DND-41 (cell line): ENCODE results near the gene CENPB.
"Not testable (repeated sequence)": the region's sequence is repeated elsewhere in the genome, so short reads cannot be mapped to it uniquely, and the experiment has no call there.

Experiments used
- ATAC-seq: fragments of 200-7000 bp; cut with Tn5 transposase; 3 replicates; pipeline ENCODE4 v1.9.1; 2021; ENCODE audit warnings: low read depth; ENCODE audit not compliant: insufficient read depth
- DNase-seq: peaks from one replicate; pipeline ENCODE4 v3.0.0-alpha.2; 2020
- H2AFZ ChIP-seq: 2 replicates; pipeline ENCODE4 v1.6.0; 2012; ENCODE audit warnings: low read depth, low read length
- H3K27ac ChIP-seq: 2 replicates; pipeline ENCODE4 v1.5.1; 2012; ENCODE audit warnings: low read length, inconsistent platforms
- H3K27me3 ChIP-seq: fragments of 200-600 bp; sonication (generic); 2 replicates; pipeline ENCODE4 v1.6.0; 2012; ENCODE audit warnings: low read length, mild to moderate bottlenecking, inconsistent platforms; ENCODE audit not compliant: insufficient read depth, poor library complexity
- H3K36me3 ChIP-seq: 2 replicates; pipeline ENCODE4 v1.5.1; 2012; ENCODE audit warnings: low read length, inconsistent platforms; ENCODE audit not compliant: insufficient read depth
- H3K4me1 ChIP-seq: 2 replicates; pipeline ENCODE4 v1.5.1; 2012; ENCODE audit warnings: mild to moderate bottlenecking, low read length; ENCODE audit not compliant: insufficient read depth
- H3K4me2 ChIP-seq: 2 replicates; pipeline ENCODE4 v1.6.0; 2012; ENCODE audit warnings: mild to moderate bottlenecking, moderate library complexity, low read length, inconsistent platforms; ENCODE audit not compliant: insufficient read depth
- H3K4me3 ChIP-seq, 2 experiments: fragments of 200-600 bp in 1 of 2; shearing (Covaris generic) in 1 of 2; 2 replicates each; pipeline ENCODE4 v1.5.1; 2012 to 2016; ENCODE audit warnings: inconsistent platforms in 2 of 2, low read length in 2 of 2, mild to moderate bottlenecking in 2 of 2, low read depth in 1 of 2, moderate library complexity in 1 of 2
- H3K79me2 ChIP-seq: 2 replicates; pipeline ENCODE4 v1.6.0; 2012; ENCODE audit warnings: low read length, inconsistent platforms; ENCODE audit not compliant: insufficient read depth
- H3K9ac ChIP-seq: 2 replicates; pipeline ENCODE4 v1.6.0; 2012; ENCODE audit warnings: low read depth, mild to moderate bottlenecking, inconsistent platforms, low read length, moderate library complexity
- H3K9me3 ChIP-seq: 2 replicates; pipeline ENCODE4 v1.5.1; 2012; ENCODE audit warnings: low read length, moderate library complexity, mild to moderate bottlenecking, inconsistent platforms; ENCODE audit not compliant: insufficient read depth, severe bottlenecking
- H4K20me1 ChIP-seq: 2 replicates; pipeline ENCODE4 v1.6.0; 2012; ENCODE audit warnings: low read length; ENCODE audit not compliant: insufficient read depth
- CTCF ChIP-seq: IDR thresholded peaks from 2 replicates; pipeline ENCODE4 v1.5.1; 2012; ENCODE audit warnings: borderline replicate concordance, low read length, moderate library complexity, mild to moderate bottlenecking; ENCODE audit not compliant: poor library complexity, severe bottlenecking; ENCODE audit errors: extremely low read depth
- EZH2 ChIP-seq: IDR thresholded peaks from 3 replicates; pipeline ENCODE4 v1.6.1; 2012; ENCODE audit warnings: borderline replicate concordance, low read depth, mild to moderate bottlenecking, moderate library complexity, low read length, inconsistent platforms; ENCODE audit not compliant: severe bottlenecking

Gene CENPB

GRCh38 chr20:3795511-3796468, 9.2 kb upstream of the CENPB start, which contains the start of gene CDC25B:
CDC25B (plus strand) TSS chr20:3796310; CDS start chr20:3796532, 222 bp downstream.
- Histone ChIP-seq H3K27me3 (no peaks in the 10 kb centered on the region), H3K9me3 (no peaks in the 10 kb centered on the region), H3K36me3 (peaks cover 43% of the 10 kb centered on the region), H3K4me2 (peak within 1 kb of the TSS; percentile 84), H4K20me1 (peaks cover 16% of the 10 kb centered on the region), H3K4me1 (peaks cover 61% of the 10 kb centered on the region), H3K79me2 (peaks cover 58% of the 10 kb centered on the region), H3K9ac (peak within 1 kb of the TSS; percentile 91), H2AFZ (peak within 1 kb of the TSS; percentile 98), H3K27ac (peak within 1 kb of the TSS; percentile 99), H3K4me3 (peak within 1 kb of the TSS; percentile 70 to 83)
- TF ChIP-seq EZH2 (no peak), CTCF (peak; percentile 52)
- peak; percentile 98 for DNase-seq
- ATAC-seq, result peak; percentile 86

DNA sequence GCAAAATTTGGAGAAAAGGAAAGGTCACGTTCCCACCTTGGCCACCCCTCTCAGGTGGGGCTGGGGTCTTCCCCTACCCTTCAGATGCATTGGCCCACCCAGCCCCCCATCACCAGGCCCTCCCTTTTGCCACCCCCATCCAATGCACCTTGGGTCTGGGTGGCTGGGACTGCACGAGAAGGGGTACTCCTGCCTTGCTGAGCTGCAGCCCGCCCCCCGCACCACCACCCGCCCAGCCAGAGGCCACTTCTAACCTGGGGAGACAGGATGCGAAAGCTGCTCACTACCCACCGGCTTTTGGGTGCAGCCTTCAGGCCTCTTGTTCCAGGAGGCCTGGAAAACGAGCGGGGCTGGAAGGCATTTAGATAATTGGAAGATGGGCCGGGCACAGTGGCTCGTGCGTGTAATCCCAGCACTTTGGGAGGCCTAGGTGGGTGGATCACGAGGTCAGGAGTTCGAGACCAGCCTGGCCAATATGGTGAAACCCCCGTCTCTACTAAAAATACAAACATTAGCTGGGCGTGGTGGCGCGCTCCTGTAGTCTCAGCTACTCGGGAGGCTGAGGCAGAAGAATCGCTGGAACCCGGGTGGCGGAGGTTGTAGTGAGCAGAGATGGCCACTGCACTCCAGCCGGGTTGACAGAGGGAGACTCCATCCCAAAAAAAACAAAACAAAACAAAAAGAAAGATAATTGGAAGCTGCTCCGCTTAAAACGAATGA, 8.3 kb upstream of the CENPB start:
- peak overlapping the region; percentile 57 to 83; a peak in 3 of 4 replicates for H3K4me3 ChIP-seq
- H3K4me2 ChIP-seq, result peak overlapping the region; percentile 84

DNA sequence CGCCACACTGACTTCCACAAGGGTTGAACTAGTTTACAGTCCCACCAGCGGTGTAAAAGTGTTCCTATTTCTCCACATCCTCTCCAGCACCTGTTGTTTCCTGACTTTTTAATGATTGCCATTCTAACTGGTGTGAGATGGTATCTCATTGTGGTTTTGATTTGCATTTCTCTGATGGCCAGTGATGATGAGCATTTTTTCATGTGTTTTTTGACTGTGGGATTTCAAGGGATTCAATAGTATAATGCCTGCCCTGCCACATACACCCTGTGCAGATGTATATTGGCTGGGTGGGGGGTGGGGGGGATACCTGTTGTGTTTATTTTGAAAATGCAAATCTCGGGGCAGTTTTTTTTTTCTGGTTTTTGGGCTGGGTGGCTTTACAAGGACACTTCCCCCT, 7.6 kb upstream of the CENPB start:
- not testable (repeated sequence) for ATAC-seq, H4K20me1 ChIP-seq, H3K27me3 ChIP-seq, DNase-seq, H2AFZ ChIP-seq, H3K4me2 ChIP-seq, H3K9me3 ChIP-seq, H3K4me3 ChIP-seq, H3K27ac ChIP-seq, H3K9ac ChIP-seq
- Histone ChIP-seq H3K36me3 (peaks cover 27% of the 10 kb centered on the region), H3K79me2 (peaks cover 45% of the 10 kb centered on the region), H3K4me1 (peaks cover 47% of the 10 kb centered on the region)

More for the DNA sequence above, 8.3 kb upstream of the CENPB start:
- no peak for ATAC-seq
- peak overlapping the region; percentile 91 for H3K9ac ChIP-seq
- H3K9me3 ChIP-seq, result no peaks in the 10 kb centered on the region
- no peak for DNase-seq
- H3K27me3 ChIP-seq, result no peaks in the 10 kb centered on the region
- peaks cover 51% of the 10 kb centered on the region for H3K79me2 ChIP-seq
- no peak for TF ChIP-seq CTCF
- no peak for TF ChIP-seq EZH2
- H2AFZ ChIP-seq, result peak overlapping the region; percentile 98
- H3K4me1 ChIP-seq, result peaks cover 53% of the 10 kb centered on the region
- peaks cover 34% of the 10 kb centered on the region for H3K36me3 ChIP-seq
- peak overlapping the region; percentile 99 for H3K27ac ChIP-seq
- peaks cover 9% of the 10 kb centered on the region for H4K20me1 ChIP-seq

DNA sequence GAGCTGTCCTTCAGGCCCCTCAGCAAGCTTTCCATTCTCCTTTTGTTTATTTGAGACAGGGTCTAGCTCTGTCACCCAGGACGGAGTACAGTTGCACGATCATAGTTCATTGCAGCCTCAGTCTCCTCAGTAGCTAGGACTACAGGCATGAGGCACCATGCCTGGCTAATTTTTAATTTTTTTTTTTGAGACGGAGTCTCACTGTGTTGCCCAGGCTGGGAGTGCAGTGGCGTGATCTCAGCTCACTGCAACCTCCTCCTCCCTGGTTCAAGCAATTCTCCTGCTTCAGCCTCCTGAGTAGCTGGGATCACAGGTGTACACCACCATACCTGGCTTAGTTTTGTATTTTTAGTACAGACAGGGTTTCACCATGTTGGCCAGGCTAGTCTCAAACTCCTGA, 2.7 kb upstream of the CENPB start:
- H3K4me3 ChIP-seq, H3K9me3 ChIP-seq, H3K4me2 ChIP-seq, H3K27ac ChIP-seq, DNase-seq, ATAC-seq, H3K27me3 ChIP-seq, H2AFZ ChIP-seq: not testable (repeated sequence)
- Histone ChIP-seq H3K79me2 (peaks cover 42% of the 10 kb centered on the region), H3K4me1 (peaks cover 45% of the 10 kb centered on the region), H3K36me3 (peaks cover 15% of the 10 kb centered on the region), H4K20me1 (peaks cover 16% of the 10 kb centered on the region), H3K9ac (peak overlapping the region; percentile 16; the same call in 1 of the 2 replicates)
